GM21619 (cell line): Measurements from ENCODE around the gene FAM237A.
A peak's percentile ranks its signal among the peaks of the same experiment; 100 is the strongest.

Source experiments
- ATAC-seq: cut with Tn5 transposase; IDR thresholded peaks from one replicate; pipeline ENCODE4 v1.9.1; 2021; ENCODE audit not compliant: unreplicated experiment

Gene FAM237A

DNA sequence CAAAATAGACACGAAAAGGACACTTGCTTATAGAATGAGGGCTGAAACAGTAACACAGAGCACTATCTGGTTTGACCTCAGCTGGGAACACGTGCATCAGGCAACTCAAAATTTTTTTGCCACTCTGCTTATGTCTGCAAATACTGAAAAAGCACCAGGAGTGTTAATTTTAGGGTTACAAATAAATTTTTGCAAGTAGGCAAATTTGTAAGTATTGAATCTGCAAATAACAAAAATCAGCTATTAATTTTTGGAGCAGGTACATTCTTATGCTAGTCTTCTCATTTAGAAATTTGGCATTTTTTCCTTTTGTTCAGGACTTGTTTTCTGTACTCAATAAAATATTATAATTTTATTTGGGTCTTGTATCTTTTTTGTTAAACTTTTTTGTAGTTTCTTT lies 46.2 kb downstream of the FAM237A start:
- ATAC-seq = no peak

DNA sequence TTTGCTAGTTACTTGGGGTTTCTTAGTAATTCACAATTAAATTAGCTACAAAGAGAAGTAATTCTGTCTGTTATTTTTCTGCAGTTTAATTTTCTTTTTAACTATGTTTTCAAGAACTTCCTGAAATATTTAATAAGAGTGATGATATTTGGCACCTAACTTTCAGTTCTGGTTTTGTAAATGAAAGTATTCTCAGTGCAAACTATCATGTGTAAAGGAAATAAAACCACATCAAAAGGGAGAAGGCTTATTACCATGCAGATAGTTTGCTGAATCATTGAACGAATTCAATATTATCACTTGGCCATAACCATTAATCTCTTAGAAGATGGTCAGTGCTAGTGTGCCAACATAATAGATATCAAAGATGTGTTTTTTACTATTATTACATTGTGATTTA lies 46.7 kb downstream of the FAM237A start:
- no peak for ATAC-seq

DNA sequence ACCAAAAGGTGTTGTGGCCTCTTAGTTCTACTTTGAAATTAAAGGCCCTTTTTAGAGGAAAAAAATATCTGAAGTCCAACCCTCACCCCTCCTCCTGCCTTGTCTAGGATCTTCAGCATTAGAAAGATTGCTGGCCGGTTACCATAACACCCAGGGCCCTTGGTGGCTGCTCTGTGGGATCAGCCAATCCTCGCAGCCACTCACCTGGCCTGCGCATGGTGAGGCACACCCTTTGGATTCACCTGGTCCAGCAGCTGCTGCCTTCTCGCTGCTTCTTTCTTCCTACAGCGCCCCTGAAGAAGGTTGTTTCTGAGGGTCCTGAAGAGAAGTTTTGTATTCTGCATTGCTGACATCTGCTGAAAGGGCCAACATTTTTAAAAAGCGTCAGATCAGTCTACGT lies 50.7 kb downstream of the FAM237A start:
- ATAC-seq = no peak

GRCh38 chr2:206693399-206694137 lies 51.3 kb downstream of the FAM237A start:
- peak; percentile 64 for ATAC-seq

GRCh38 chr2:206696910-206697309 lies 54.6 kb downstream of the FAM237A start:
- no peak for ATAC-seq

DNA sequence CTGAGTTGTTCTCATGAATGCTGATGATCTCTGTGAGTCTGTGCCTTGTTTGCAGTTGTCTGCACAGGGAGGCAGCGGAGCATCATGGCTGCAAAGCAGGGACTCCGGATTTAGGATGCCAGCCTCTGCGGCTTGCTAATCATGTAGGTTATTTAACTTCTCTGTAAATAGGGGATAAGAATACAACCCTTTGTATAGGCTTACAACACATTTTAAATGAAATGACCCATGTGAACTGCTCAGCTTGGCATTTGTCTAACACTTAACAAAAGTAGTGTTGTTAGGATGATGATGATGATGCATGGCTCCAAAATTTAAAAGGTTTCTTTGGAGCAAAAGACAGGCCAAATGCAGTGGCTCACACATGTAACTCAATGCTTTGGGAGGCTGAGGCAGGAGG lies 56.5 kb downstream of the FAM237A start:
- ATAC-seq = no peak
